NCI-H1105 (cell line): ENCODE results near the gene BLM.
"Not testable (repeated sequence)": the region's sequence is repeated elsewhere in the genome, so short reads cannot be mapped to it uniquely, and the experiment has no call there.

Experiments used
- DNase-seq: peaks from one replicate; lab custom pipeline; 2025; lab: John Stamatoyannopoulos, UW

Gene BLM

DNA sequence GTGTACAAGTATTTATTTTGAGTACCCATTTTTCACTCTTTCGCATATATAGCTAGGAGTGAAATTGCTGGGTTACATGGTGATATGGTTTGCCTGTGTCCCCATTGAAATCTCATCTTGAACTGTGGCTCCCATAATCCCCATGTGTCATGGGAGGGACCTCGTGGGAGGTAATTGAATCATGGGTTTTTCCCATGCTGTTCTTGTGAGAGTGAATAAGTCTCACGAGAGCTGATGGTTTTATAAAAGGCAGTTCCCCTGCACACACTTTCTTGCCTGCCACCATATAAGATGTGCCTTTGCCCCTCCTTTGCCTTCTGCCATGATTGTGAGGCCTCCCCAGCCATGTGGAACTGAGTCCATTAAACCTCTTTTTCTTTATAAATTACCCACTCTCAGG, 23.4 kb downstream of the BLM start:
- not testable (repeated sequence) for DNase-seq

DNA sequence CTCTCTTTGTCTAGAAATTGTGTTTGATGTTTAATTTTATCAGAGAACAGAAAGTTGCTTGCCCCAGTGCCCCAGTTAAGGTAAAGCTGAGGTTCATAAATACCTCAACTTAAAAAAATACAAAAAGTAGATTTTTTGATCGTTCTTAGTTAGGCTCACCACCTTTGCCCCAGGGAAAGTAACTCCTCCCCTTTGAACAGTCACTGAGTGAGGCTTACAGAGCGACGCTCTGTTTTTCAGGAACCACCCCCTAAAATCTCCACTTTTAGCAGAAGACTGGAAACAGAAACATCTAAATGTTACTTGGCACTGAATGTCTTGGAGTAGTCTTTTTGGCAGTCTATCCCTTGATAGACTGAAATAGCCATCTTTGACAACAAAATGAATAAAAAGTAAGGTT, 24.9 kb downstream of the BLM start:
- no peak for DNase-seq

DNA sequence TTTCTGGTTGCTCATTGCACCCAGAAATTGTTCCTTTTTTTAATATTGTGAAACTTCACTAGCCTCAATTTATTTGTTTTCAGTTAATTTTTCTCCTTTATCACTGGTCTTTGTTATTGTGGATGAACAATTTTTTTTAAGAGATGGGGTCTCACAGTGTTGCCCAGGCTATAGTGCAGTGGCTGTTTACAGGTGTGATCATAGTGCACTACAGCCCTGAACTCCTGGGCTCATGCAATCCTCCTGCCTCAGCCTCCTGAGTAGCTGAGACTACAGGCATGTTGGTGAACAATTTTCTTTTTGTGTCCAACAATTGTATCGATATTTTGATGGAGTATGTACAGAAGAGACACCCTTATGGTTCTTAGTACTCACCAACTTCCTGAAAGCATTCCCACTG, 26.3 kb downstream of the BLM start:
- no peak for DNase-seq

DNA sequence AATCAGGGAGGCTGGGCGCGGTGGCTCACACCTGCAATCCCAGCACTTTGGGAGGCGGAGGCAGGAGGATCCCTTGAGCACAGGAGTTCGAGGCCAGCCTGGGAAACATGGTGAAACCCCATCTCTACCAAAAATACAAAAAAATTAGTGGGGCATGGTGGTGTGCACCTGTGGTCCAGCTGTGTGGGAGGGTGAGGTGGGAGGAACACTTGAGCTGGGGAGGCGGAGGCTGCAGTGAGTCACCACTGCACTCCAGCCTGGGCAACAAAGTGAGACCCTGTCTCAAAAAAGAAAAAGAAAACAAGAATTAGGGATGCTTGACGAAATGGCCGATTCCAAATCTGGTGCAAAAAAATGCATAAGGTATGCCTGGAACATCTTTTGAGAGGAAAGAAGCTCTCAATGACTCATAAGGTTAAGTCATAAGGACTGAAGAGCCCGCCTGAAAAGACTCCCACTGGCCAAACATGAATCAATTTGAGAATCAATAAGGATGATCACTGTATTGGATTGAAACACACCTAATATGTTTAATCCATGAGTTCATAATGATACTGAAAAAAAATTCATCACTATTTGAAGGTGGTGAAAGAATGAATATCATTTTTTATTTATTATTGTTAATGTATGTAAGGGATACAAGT, 27.7 kb downstream of the BLM start:
- DNase-seq = no peak

DNA sequence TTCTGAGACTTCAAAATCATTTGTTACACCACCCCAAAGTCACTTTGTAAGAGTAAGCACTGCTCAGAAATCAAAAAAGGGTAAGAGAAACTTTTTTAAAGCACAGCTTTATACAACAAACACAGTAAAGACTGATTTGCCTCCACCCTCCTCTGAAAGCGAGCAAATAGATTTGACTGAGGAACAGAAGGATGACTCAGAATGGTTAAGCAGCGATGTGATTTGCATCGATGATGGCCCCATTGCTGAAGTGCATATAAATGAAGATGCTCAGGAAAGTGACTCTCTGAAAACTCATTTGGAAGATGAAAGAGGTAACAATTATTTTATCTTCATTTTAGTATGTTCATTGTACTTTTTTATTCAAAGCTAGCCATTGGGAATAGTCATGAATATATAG, 32.6 kb downstream of the BLM start:
- DNase-seq = no peak

DNA sequence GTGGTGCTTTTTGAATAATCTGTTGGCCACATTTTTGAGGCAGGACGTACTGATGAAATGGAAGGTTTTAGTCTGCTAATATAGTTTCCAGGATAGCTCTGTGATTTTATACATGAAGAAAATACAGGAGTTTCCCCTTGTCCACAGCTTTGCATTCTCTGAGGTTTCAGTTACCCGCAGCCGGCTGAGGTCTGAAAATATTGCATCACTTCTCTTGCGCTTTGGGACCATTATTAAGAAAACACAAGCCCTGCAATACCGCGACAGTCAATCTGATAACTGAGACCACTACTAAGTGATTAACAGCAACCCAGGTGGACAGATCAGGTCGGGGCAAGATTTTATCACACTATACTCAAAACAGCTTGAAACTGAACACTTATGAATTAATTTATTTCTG, 33.0 kb downstream of the BLM start:
- DNase-seq = no peak

DNA sequence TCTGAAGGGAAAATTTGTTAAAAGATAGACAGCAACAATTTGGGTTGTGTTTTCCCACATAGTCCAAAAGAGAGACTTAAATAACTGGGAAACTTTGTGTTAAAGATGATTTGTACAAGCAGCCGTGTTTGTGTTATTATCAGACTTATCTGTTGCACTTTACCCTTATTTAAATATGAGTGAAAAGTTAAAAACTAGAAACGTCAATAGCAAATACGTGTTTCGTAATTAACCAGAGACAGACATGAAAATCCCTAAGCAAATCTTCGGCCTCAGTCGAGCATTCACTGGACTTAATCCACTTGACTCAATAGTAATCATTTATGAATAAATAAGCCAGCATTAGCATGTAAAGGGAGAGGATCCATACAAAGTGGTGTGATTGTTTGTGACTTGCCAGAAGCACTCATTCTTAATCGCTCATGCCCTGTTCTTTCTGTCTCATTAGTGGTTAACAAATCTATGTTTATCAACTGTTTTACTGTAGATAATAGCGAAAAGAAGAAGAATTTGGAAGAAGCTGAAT, 34.2 kb downstream of the BLM start:
- DNase-seq = no peak

DNA sequence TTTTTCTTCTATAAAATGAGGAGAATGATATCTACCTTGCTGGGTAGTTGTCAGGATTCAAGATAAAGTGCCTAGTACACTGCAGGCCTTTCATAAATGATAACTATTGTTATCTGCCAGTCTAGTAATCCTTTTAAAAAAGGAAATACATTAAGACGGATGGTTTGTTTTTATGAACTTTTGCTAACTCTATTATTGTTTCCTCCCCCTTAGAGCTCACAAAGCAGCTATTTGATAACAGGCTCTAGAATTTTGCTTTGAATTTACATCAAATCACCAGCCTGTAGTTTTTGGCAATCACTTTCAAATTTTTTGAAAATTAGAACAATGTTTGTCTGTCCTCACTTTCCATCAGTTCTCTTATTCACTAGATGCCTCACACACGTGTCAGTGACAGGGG, 39.8 kb downstream of the BLM start:
- DNase-seq = no peak

DNA sequence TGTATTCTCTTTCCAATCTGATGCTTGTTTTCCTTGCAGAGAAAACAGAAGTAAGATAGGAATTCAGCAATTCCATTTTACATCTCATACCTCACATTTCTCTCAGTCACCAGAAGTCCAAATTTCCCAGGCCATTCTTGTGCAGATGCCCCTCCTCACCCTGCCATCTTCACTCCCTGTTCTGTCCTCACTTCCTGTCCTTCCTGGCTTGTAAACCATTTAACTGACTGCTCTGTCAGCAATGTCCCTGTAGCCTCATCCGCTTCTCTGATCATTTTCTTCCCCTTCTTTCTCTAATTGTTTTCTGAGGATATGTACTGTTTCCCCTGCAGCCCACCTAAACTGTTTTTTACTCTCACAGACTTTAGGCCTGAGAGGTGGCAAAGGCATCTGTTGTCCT, 40.3 kb downstream of the BLM start:
- no peak for DNase-seq

DNA sequence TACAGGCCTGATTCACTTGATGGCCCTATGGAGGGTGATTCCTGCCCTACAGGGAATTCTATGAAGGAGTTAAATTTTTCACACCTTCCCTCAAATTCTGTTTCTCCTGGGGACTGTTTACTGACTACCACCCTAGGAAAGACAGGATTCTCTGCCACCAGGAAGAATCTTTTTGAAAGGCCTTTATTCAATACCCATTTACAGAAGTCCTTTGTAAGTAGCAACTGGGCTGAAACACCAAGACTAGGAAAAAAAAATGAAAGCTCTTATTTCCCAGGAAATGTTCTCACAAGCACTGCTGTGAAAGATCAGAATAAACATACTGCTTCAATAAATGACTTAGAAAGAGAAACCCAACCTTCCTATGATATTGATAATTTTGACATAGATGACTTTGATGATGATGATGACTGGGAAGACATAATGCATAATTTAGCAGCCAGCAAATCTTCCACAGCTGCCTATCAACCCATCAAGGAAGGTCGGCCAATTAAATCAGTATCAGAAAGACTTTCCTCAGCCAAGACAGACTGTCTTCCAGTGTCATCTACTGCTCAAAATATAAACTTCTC, 43.6 kb downstream of the BLM start:
- no peak for DNase-seq

DNA sequence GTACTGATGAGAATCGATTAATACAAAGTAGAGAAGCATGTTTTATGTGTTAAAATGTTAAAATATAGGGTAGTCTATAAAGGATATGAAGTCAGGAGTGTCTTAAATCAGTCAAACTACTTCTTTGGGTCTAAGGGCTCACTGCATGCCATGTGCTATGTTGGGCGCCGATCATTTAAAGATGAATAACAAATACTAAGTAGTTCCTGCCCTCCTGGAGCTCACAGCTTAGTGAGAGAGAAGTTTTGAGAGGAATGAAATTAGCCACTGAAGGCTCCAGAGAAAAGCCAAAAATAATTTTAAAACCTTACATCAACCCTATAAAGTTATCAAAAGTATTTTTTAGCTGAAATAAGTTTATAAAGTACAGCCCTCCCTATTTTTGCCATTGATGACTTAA, 44.5 kb downstream of the BLM start:
- no peak for DNase-seq

DNA sequence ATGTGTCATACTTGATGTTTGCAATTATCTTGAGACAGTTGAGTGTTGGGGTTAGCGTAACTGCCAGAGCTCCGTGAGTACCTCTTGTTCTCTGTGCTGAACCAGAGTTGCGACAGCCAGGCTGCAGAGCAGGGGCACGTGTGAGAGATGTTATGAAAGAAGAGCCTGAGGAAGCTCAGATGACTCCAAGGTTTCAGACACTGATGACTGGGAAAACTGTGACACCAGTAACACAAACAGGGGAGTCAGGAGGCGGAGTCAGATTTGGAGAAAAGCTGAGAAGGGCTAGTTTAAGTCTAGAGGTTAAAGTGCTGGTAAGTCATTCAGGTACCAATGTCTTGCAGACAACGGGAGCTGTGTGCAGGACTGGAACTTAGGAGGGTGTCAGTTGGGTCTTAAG, 45.0 kb downstream of the BLM start:
- no peak for DNase-seq

DNA sequence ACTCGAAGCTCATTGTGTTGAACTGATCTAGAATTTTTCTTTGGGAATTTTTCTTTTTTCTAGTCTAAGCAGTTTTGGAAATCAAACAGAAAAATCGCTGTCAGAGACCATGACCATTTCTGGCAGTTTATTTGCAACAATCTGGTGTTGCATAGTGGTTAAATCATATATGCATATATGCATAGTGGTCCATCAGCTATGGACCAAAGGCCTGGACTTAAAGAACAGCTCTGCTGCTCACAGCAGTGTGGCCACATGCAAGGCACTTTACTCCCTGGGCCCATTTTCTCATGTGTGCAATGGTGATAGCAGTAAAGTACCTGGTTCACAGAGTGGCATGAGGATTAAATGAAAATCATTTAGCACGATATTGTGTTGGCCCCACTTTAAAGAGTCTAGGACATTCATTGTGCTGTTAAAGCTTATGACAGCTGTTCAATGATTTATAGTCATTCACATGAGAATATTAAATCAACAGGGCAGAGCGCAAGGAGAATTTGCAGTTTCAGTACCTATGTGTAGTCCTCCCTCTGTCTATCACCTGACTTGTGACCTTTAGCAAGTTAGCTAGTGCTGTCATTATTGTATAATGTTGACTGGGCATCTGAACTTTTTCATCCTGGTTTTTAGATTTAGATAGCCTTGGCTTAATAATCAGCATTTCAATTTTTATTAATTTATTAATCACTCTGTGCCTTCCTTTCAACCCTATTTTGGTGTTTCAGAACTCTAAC, 46.4 kb downstream of the BLM start:
- no peak for DNase-seq

DNA sequence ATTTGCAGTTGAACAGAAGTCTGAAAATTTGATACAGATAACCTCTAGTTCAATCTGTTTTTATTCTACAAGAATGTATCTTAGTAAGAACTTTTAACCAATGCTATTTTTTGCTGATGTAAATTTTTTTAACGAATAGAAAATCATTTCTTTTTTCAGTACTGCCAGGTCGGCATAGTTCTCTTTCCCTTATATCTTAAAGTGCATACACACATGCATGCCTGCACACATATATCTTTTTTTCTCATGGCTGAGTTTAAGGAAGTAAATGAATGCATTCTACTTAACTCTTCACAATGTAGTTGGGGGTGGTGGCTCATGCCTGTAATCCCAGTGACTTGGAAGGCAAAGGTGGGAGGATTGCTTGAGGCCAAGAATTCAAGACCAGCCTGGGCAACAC, 48.4 kb downstream of the BLM start:
- DNase-seq = no peak

DNA sequence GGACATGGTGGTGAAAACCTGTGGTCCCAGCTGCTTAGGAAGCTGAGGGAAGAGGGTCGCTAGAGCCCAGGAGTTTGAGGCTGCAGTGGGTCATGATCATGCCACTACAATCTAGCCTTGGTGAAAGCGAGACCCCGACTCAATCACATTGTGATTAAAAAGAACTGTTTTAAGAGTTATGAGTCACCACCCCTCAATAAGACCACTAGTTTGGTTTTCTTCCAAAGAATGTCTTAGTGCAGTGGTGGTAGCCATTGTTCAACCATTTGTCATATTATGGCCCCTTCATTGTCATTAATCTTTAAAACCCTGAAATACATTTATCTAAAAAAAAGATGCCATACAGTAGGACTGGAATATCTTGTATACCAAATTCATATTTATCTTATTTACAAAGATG, 48.8 kb downstream of the BLM start:
- DNase-seq = no peak

DNA sequence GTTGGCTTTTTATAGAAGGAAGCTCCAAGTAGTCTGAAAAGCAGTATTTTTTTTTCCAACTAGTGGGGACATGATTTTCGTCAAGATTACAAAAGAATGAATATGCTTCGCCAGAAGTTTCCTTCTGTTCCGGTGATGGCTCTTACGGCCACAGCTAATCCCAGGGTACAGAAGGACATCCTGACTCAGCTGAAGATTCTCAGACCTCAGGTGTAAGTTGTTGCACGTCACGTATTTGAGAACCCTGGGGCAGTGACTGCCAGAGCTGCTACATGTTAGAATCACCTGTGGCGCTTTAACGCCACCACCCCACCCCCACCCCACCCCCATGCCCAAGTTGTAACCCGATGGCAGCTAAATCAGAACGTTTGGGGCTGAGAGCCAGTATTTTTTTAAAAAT, 52.2 kb downstream of the BLM start:
- DNase-seq = no peak

DNA sequence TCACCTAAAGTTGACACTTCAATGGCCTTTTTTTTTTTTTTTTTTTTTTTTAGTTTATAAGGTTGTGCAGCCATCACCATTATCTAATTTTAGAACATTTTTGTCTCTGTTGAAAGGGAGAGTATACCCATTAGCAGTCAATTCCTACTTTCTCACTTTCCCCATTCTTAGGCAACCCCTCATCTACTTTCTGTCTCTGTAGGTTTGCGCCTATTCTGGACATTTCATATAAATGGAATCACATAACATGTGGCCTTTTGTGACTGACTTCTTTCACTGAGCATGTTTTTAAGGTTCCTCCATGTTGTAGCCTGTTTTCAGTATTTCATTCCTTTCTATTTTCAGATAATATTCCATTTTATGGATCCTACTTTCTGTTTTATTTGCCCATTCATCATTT, 56.3 kb downstream of the BLM start:
- no peak for DNase-seq

DNA sequence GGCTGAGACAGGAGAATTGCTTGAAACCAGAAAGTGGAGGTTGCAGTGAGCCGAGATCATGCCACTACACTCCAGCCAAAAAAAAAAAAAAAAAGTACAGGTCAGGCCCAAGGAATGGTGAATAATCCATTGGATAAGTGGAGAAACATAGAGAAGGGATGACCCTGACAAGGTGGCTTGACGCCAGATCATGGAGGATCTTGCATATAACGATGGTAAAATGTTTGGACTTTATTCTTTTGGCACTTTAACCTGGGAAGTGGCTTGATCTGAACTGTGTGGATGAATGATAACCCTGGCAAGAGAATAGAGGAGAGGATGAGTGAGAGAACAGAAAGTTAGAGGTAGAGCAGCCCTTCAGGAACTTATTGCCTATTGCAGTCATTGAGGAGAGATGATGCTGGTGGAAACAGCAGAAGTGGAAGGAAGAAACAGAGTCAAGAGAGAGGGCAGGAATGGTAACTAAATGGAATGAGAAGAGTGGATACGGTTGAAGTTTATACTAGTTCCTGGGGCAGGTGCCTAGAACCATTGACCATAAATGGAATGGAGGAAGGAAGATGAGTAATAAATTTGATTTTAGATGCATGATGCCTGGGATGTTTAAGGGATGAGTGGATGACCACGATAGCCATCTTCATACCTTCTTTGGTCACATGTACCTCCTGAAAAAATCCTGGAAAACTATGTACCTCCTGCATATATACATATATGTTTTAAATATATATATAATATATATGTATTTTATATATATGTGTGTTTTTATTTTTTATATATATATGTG, 57.8 kb downstream of the BLM start:
- no peak for DNase-seq

DNA sequence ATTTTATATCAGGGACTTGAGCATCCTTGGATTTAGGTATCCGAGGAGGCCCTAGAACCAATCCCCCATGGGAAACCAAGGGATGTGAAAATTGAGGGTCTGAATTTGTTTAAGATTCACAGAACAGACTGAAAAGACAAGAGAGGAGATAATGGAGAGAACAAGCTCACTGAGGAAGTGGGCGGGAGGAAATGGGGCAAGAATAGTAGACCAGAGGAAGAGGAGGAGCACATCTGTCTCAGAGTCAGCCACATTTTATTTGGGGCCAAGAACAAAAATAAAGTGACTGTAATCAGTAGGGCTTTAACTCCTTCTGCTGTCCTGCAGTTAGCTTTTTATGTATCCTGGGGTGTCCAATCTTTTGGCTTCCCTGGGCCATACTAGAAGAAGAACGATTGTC, 63.8 kb downstream of the BLM start:
- DNase-seq = no peak

DNA sequence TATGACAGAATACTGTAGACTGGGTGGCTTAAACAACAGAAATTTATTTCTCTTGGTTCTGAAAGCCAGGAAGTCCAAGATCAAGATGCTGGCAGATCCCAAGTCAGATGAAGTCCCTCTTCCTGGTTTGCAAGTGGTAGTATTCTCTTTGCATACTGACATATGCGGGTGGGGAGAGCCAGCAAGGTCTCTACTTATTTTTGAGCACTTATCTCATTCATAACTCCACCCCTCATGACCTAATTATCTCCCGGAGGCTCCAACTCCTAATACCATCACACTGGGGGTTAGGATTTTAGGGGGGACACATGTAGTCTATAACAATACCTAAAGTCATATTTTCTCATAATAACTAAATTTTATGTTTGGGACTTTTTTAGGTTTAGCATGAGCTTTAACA, 65.3 kb downstream of the BLM start:
- no peak for DNase-seq

DNA sequence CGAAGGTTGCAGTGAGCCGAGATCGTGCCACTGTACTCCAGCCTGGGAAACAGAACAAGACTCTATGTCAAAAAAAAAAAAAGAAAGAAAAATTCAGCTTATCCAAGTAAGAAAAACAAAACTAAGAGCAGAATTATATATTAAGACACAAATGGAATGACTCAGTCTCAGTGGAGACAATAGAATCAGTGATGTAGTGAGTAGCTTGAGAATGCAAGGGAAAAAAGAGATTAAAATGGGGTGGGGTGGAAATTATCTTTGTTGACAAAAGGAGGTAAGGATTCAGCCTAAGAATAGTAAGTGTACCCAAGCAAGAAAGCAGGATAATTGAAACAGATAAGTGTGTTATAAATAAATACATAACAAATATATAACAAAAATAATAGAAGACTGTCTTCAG, 70.7 kb downstream of the BLM start:
- no peak for DNase-seq

DNA sequence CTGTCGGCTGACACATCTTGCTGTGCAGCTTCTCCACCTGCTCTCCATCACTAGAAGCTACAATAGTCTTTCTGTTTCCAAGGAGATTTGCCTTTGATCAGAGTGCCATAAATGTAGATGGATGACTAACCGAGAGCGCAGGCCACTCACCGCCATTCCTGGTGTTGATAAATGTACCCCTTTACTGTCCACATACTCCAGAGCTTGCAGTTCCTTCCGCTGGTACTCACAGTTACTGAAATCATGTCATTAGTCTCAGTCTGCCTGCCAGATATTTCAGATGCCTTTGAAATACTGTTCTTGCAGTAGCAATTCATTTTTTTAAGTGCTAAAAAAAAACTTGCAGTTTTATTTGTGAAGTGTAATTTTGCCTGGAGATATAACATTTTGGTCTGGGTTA, 72.3 kb downstream of the BLM start:
- no peak for DNase-seq

DNA sequence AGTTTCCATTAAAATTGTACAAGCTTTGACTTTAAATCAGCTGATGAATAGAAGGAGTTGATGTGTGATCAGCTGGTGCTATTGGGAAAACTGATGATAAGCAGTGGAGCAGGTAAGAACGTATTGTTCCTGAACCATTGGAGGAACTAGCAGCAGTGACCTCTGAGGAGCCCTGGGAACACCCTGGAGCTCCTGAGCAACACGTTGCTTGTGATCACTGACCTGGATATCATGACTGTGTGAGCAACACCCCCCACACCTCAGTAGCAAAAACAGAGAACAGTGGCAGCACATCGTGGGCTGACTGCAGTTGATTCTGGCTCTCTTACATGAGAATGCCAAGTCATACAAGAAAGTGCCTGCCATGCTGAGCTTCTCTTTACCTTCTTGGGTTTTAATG, 72.9 kb downstream of the BLM start:
- DNase-seq = no peak
